GM23338 (cell line): ENCODE data around the gene PHKG1.

Experiments used
- CTCF ChIP-seq, 2 experiments: fragments of 200-600 bp in 1 of 2; sonication (generic) in 1 of 2; conservative IDR thresholded peaks; 2 replicates each; pipeline versions ENCODE4 v1.5.1 to v1.6.1; 2016 to 2017; ENCODE audit warnings: antibody characterized with exemption in 2 of 2, low read depth in 2 of 2, mild to moderate bottlenecking in 2 of 2, moderate library complexity in 1 of 2
- EZH2 ChIP-seq: fragments of 200-600 bp; sonication (generic); IDR thresholded peaks from one replicate; pipeline ENCODE4 v1.8.0; 2017; ENCODE audit warnings: antibody characterized with exemption, mild to moderate bottlenecking, low read depth; ENCODE audit not compliant: unreplicated experiment
- EZH2phosphoT487 ChIP-seq: fragments of 200-600 bp; sonication (generic); IDR thresholded peaks from one replicate; pipeline ENCODE4 v1.8.1; 2018; ENCODE audit warnings: antibody characterized with exemption; ENCODE audit not compliant: unreplicated experiment
- REST ChIP-seq: IDR thresholded peaks from one replicate; pipeline ENCODE4 v1.6.1; 2018; ENCODE audit warnings: antibody characterized with exemption; ENCODE audit not compliant: unreplicated experiment

GRCh38 chr7:56121440-56121839 is 28.7 kb upstream of the PHKG1 start:
- TF ChIP-seq CTCF (conservative IDR thresholded peaks at IDR 0.05; ENCODE audit: low read depth in 2 of 2) = no peak
- no peak for TF ChIP-seq EZH2phosphoT487
- TF ChIP-seq EZH2 = no peak
- no peak for TF ChIP-seq REST
